GM13977 (cell line): ENCODE data around the gene C11orf71.

Experiments used
- DNase-seq: peaks from one replicate; pipeline ENCODE4 v3.0.0; 2012; ENCODE audit warnings: low spot score
- in situ Hi-C: fragments of 300-500 bp; cut with MboI; formaldehyde crosslinking; loops from one replicate; pipeline ENCODE4 v1.12.0; 2022; ENCODE audit warnings: low sequenced_read_pairs, low pct_unique_long_range_greater_than_20kb, mixed read lengths, inconsistent platforms; ENCODE audit not compliant: unreplicated experiment
- TF ChIP-seq, protein P1 (sequence below): IDR thresholded peaks from 2 replicates; pipeline ENCODE4 v1.5.1; 2012; ENCODE audit warnings: mild to moderate bottlenecking, control low read depth; ENCODE audit not compliant: insufficient read depth; ENCODE audit errors: extremely low read depth, missing control alignments

Gene C11orf71

DNA sequence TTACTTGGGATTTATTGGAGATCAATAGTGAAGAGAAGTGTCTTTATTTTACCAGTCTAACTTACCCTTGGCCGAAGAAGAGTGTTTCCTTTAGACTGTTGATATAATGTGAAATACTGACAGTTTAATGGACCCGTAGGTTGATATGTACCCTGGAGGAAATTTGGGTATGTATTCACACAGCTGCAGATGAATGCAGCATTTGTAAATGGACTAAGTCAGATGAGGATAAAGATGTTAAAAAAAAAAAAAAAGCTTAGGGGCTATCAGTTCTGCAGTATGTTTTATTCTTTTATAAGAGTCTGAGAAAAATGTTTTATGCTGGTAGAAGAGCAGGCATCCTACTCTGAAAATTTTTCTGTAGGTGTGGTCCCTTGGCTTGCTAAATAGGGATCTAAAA is 41.6 kb upstream of the C11orf71 start:
- TF ChIP-seq, protein P1, sequence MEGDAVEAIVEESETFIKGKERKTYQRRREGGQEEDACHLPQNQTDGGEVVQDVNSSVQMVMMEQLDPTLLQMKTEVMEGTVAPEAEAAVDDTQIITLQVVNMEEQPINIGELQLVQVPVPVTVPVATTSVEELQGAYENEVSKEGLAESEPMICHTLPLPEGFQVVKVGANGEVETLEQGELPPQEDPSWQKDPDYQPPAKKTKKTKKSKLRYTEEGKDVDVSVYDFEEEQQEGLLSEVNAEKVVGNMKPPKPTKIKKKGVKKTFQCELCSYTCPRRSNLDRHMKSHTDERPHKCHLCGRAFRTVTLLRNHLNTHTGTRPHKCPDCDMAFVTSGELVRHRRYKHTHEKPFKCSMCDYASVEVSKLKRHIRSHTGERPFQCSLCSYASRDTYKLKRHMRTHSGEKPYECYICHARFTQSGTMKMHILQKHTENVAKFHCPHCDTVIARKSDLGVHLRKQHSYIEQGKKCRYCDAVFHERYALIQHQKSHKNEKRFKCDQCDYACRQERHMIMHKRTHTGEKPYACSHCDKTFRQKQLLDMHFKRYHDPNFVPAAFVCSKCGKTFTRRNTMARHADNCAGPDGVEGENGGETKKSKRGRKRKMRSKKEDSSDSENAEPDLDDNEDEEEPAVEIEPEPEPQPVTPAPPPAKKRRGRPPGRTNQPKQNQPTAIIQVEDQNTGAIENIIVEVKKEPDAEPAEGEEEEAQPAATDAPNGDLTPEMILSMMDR = no peak
- DNase-seq = no peak
- in situ Hi-C loops = no loop called here

DNA sequence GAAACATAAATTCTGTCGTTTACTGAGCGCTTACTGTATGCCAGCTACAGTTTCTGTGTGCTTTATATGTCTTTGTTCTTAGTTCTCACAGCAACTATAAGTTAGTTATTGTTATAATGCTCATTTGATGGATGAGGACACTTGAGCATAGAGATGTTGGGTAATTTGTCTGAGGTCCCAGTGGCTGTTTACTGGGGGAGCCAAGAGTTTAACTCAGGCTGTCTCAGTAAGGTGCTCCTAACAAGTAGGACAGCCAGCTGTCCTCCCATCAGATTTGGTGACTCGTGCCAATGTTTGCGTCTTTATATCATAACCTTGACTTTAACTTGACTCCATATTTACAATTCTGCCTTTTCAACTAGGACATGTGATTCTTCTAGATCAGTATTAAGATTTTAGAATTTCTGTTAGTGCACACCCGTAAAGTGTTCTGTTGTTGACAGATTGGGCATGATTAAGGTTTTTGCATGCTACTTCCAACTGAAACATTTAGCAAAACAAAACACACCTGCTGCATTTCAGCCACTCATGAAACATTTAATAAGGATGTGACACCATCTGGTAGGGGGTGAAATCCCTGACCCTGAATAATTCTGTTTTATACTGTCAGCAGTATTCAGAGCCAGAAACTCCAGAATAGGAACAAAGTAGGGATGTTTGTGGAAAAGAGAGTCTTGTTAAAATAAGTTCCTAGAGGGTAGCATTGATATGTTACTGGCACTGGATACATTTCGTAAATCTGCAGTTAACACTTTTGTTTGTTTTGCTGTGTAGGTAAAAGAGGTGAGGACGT is 40.9 kb upstream of the C11orf71 start:
- in situ Hi-C loops = no loop called here
- DNase-seq = no peak
- TF ChIP-seq, protein P1 = no peak

DNA sequence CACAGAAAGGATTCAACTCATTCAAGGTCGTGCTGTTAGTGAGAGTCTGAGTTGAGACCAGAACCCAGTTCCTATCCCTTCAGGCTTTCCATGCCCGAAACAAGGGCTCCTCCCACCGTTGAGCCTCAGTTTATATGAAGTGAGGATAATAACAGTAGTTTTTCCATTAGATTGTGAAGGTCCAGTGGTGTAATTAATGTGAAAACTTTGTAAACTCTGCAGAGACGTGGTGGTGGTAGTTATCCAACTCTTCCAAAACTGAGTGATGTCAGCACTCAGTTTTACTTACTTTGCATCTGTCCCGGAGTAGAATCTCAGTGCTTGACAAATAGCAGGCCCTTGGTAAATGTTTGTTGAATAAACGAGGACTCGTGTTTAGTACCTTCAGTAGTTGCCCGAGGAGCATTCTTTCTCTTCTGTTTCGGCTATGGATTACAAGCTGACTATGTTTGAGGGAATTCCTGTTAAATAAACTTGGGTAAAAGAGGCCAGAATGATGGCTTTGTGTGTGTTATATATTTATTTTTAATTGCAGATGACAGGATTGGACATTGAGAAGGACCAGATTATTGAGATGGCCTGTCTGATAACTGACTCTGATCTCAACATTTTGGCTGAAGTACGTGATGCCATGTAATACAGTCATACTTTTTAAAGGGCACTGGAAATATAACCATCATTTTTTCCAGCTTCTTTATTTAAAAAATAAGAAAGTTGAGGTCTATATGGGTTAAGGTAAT is 40.0 kb upstream of the C11orf71 start:
- DNase-seq = no peak
- TF ChIP-seq, protein P1 = no peak
- in situ Hi-C loops = no loop called here

DNA sequence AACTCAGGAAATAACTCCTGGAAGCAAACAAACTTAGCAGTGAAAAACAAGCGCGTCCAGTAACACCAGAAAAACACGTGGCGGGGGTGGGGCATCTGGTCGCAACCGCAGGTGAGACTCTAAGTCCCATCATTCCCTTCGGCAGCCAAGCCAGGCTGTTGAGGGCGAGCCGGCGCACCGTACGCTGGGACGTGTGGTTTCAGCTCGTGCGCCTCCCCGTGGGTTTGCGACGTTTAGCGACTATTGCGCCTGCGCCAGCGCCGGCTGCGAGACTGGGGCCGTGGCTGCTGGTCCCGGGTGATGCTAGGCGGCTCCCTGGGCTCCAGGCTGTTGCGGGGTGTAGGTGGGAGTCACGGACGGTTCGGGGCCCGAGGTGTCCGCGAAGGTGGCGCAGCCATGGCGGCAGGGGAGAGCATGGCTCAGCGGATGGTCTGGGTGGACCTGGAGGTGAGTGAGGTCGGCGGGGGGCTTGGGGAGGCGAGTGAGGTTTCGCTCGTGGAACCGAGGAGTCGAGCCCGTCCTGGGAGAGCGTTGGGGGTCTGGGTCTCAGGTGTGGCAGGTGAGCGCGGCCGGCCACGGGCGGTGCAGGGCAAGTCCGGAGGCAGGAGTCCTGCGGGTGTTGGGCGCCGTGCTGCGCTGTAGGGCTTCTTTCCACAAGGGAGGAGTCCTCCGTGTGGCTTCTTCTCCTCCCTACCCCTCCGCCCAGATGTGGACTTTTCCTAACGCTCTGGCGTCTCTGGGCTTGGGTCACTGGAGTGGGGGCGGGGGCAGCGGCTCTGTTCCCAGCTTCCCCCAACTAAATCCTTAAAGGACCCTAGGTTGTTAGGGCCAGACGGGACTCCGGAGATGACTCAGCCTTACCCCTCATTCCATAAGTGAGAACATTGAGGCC is 39.2 kb upstream of the C11orf71 start, which contains the start of gene REXO2:
Gene REXO2, plus strand, starts transcription at position 239 of the 892 bp plus-strand sequence. Its CDS starts 62 bp downstream, at position 301.
- DNase-seq = peak; percentile 92
- TF ChIP-seq, protein P1 = peak; percentile 20
- in situ Hi-C loops = no loop called here

DNA sequence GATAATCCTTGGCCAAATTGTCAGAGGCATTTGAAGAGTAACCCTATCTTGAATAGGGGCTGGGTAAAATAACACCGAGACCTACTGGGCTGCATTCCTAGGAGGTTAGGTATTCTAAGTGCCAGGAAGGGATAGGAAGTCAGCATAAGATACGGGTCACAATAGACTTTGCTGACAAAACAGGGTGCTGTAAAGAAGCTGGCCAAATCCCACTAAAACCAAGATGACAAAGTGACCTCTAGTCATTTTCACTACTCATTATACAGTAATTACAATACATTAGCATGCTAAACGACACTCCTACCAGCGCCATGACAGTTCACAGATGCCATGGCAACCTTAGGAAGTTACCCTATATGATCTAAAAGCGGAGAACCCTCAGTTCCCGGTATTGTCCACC is 38.0 kb upstream of the C11orf71 start:
- no peak for DNase-seq
- in situ Hi-C loops = no loop called here
- TF ChIP-seq, protein P1 = no peak

DNA sequence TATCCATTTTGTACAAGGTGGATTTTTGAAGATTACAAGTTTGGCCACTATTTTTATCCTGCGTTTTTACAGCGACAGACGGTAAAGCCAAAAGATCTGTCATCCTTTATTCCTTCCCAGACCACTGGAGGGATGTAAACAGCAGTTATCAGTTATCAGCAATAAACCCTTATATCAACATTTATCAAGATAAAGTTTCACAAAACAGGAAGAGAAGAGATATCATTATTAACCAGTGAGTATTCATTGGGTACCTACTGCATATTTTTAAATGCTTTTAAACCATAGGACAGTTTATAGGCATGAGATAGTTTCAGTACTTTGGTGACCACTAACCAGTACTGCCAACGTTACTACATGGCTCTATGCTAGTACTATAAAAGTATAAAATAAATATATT is 33.1 kb upstream of the C11orf71 start:
- no peak for DNase-seq
- TF ChIP-seq, protein P1 = no peak
- in situ Hi-C loops = no loop called here
